Ascending aorta (tissue), 2 donors: Measurements from ENCODE around the gene ARHGEF5. TPM values are rescaled to one million over a fixed set of nuclear protein-coding genes. Genes with fewer than 3 reads are reported as not detected.

Source experiments
- DNase-seq, 2 donors: peaks; one replicate each; pipeline ENCODE4 v3.0.0-alpha.2; 2019; ENCODE audit warnings: low spot score in 2 of 2
- H3K27ac ChIP-seq, 2 donors: fragments of 200-600 bp; sonication (generic); one replicate each; pipeline ENCODE4 v1.5.1; 2016 to 2017; ENCODE audit warnings: mild to moderate bottlenecking in 1 of 2
- H3K27me3 ChIP-seq: fragments of 200-600 bp; sonication (generic); one replicate; pipeline ENCODE4 v1.5.1; 2017
- H3K36me3 ChIP-seq, 2 donors: fragments of 200-600 bp; sonication (generic); one replicate each; pipeline ENCODE4 v1.5.1; 2016
- H3K4me1 ChIP-seq, 2 donors: fragments of 200-600 bp; sonication (generic); one replicate each; pipeline ENCODE4 v1.5.1; 2016 to 2017; ENCODE audit warnings: mild to moderate bottlenecking in 1 of 2
- H3K4me3 ChIP-seq, 2 donors: fragments of 200-600 bp; sonication (generic); one replicate each; pipeline ENCODE4 v1.5.1; 2016 to 2017; ENCODE audit warnings: mild to moderate bottlenecking in 1 of 2
- H3K9me3 ChIP-seq, 2 donors: fragments of 200-600 bp; sonication (generic); one replicate each; pipeline ENCODE4 v1.5.1; 2016
- intact Hi-C: fragments of 100-400 bp; cut with DNase I; formaldehyde crosslinking; loops from one replicate; pipeline ENCODE4 v1.15.1; 2023
- total RNA-seq: library from RNA; depleted of rRNA; stranded (reverse); fragments of >200 nt; gene quantifications from one replicate; pipeline ENCODE4 v1.1.0, GENCODE V29; 2016
- TF ChIP-seq, protein P1 (sequence below), 3 experiments: fragments of 200-600 bp in 2 of 3; fragments of 450-650 bp in 1 of 3; sonication (generic) in 2 of 3; IDR thresholded peaks; one replicate each; pipeline ENCODE4 v1.5.1; 2016 to 2019; ENCODE audit warnings: antibody characterized with exemption in 3 of 3, mild to moderate bottlenecking in 1 of 3, moderate library complexity in 1 of 3

The ARHGEF5 gene
- total RNA-seq, 1 donor from 2014 or later, result 3.5 TPM

DNA sequence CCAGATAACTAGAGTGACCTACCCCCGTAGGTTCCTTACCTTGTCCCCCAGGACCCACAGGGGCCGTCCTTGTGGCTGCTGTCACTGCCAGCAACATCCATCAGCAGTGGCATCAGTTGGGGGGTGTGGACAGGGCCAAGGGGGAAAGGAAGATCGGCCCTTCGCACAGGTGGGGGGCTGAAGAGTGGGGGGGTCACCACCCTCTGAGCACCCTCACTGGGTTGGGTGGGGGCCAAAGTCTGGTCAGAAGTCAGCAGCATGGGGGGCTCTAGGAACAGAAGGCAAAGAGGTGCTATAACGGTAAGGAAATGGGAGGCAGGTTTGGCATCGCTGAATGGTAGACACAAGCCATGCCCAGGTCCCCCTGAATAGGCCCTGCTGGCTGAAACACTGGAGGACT is 43.7 kb downstream of the ARHGEF5 start:
- Histone ChIP-seq H3K4me1 (no peaks in the 10 kb centered on the region), H3K4me3 (no peak overlapping the region), H3K27ac (no peak overlapping the region), H3K9me3 (no peaks in the 10 kb centered on the region), H3K27me3 (no peaks in the 10 kb centered on the region), H3K36me3 (no peaks in the 10 kb centered on the region)
- DNase-seq, result no peak
- TF ChIP-seq, protein P1, sequence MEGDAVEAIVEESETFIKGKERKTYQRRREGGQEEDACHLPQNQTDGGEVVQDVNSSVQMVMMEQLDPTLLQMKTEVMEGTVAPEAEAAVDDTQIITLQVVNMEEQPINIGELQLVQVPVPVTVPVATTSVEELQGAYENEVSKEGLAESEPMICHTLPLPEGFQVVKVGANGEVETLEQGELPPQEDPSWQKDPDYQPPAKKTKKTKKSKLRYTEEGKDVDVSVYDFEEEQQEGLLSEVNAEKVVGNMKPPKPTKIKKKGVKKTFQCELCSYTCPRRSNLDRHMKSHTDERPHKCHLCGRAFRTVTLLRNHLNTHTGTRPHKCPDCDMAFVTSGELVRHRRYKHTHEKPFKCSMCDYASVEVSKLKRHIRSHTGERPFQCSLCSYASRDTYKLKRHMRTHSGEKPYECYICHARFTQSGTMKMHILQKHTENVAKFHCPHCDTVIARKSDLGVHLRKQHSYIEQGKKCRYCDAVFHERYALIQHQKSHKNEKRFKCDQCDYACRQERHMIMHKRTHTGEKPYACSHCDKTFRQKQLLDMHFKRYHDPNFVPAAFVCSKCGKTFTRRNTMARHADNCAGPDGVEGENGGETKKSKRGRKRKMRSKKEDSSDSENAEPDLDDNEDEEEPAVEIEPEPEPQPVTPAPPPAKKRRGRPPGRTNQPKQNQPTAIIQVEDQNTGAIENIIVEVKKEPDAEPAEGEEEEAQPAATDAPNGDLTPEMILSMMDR (IDR thresholded peaks at IDR 0.05), result no peak
- intact Hi-C loops, result no loop called here

DNA sequence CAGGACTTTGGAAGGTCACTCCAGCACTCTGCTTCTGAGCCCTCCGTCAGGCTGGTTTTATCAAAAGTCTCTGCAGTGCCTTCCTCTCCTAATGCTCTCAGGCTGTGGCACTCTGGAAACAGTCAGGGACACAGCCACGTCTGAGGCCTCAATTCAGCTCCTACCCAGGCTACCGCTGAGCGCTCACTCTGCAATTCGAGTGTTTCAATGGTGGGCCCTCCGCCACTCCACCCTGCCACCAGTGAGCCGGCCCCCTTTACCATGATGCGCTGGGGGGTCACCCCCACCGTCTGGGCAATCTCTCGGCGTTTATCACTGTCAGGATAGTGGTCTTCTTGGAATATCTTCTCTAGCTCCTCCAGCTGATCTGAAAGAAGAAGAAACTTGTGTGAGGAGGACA is 44.7 kb downstream of the ARHGEF5 start:
- intact Hi-C loops, result no loop called here
- DNase-seq, result no peak
- TF ChIP-seq, protein P1 (IDR thresholded peaks at IDR 0.05), result no peak

GRCh38 chr7:144401490-144401889 is 46.3 kb downstream of the ARHGEF5 start:
- TF ChIP-seq, protein P1 (IDR thresholded peaks at IDR 0.05), result no peak
- Histone ChIP-seq H3K27ac (no peak overlapping the region), H3K36me3 (no peaks in the 10 kb centered on the region), H3K9me3 (no peaks in the 10 kb centered on the region), H3K4me1 (no peaks in the 10 kb centered on the region), H3K27me3 (no peaks in the 10 kb centered on the region), H3K4me3 (no peak overlapping the region)
- intact Hi-C loops, result no loop called here
- no peak for DNase-seq

More for the DNA sequence above, 44.7 kb downstream of the ARHGEF5 start:
- Histone ChIP-seq H3K36me3 (no peaks in the 10 kb centered on the region), H3K27ac (no peak overlapping the region), H3K9me3 (no peaks in the 10 kb centered on the region), H3K27me3 (no peaks in the 10 kb centered on the region), H3K4me1 (no peaks in the 10 kb centered on the region), H3K4me3 (no peak overlapping the region)

DNA sequence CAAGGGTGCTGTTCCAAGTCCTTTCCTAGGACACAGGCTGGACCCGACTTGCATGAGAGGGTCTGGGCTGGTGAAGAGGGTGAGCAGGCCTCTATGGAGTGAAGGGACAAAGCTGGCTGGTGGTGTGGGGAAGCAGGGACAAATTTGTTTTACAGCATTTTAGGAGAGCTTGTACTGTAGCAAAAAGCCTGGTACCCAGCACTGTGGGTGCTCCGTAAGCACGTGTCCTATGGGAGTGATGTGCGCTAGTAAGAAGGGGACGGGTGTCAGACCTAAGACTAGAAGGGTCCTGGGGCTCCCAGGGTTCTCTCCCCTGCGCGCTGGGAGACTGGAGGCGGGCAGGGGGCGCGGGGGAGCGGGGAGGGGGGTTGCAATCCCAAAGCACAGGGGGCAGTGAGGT is 47.9 kb downstream of the ARHGEF5 start:
- intact Hi-C loops, result no loop called here
- H3K27ac ChIP-seq, result no peak overlapping the region
- no peaks in the 10 kb centered on the region for H3K4me1 ChIP-seq
- H3K36me3 ChIP-seq, result no peaks in the 10 kb centered on the region
- H3K4me3 ChIP-seq, result no peak overlapping the region
- H3K9me3 ChIP-seq, result no peaks in the 10 kb centered on the region
- DNase-seq, result no peak
- TF ChIP-seq, protein P1 (IDR thresholded peaks at IDR 0.05), result no peak
- H3K27me3 ChIP-seq, result no peaks in the 10 kb centered on the region

DNA sequence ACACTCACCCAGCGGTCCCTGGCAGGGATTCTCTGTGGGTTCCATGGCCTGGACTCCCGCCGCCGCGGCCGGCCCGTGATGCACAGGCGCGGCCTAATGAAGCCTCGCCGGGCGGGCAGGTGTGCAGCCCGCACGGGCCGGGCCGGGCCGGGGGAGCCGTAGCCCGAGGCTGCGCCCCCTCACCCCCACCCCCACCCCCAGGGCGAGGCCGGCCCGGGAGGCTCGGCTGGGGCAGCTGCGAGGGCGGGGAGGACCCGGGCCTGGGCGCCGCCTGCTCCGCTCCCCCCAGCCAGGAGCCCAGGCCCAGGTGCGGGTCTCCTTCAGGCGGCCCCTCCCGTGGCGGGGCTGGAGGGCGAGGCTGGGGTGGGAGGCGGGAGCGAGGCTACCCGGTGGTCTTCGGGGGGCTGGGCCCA is 48.5 kb downstream of the ARHGEF5 start, which contains the start of gene NOBOX:
NOBOX (minus strand) TSS at position 45 of the 413 bp plus-strand sequence.
- Histone ChIP-seq H3K36me3 (no peaks in the 10 kb centered on the region), H3K4me1 (no peaks in the 10 kb centered on the region), H3K27me3 (no peaks in the 10 kb centered on the region), H3K4me3 (no peak within 1 kb of the TSS), H3K27ac (no peak within 1 kb of the TSS), H3K9me3 (no peaks in the 10 kb centered on the region)
- intact Hi-C loops, result no loop called here
- TF ChIP-seq, protein P1 (IDR thresholded peaks at IDR 0.05), result no peak
- no peak for DNase-seq

GRCh38 chr7:144404946-144405345 is 49.7 kb downstream of the ARHGEF5 start:
- intact Hi-C loops, result no loop called here
- TF ChIP-seq, protein P1 (IDR thresholded peaks at IDR 0.05), result no peak
- no peaks in the 10 kb centered on the region for H3K4me1 ChIP-seq

More at GRCh38 chr7:144404946-144405345, 49.7 kb downstream of the ARHGEF5 start:
- H3K9me3 ChIP-seq, result no peaks in the 10 kb centered on the region
- H3K27ac ChIP-seq, result no peak overlapping the region
- no peak for DNase-seq
- H3K4me3 ChIP-seq, result no peak overlapping the region
- no peaks in the 10 kb centered on the region for H3K36me3 ChIP-seq
- H3K27me3 ChIP-seq, result no peaks in the 10 kb centered on the region
